Measurements from ENCODE around the gene KLHDC4.
"Not testable (repeated sequence)": the region's sequence is repeated elsewhere in the genome, so short reads cannot be mapped to it uniquely, and the experiment has no call there.

The KLHDC4 gene

DNA sequence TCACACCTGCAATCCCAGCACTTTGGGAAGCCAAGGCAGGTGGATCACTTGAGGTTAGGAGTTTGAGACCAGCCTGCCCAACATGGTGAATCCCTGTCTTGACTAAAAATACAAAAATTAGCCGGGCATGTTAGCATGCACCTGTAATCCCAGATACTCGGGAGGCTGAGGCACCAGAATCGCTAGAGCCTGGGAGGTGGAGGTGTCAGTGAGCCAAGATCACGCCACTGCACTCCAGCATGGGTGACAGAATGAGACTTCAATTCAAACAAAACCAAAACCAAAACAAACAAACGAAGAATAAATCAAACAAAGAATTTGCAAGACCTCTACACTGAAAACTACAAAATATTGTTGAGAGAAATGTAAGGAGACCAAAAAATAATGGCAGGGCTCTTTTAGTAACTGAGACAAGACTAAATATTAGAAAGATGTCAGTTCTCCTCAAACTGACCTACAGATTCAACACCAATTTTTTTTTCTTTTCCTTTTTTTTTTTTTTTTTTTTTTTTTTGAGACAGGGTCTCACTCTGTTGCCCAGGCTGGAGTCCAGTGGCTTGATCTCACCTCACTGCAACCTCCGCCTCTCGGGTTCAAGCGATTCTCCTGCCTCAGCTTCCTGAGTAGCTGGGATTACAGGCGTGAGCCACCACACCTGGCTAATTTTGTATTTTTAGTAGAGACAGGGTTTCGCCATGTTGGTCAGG is 23.1 kb upstream of the KLHDC4 start:
- DNase-seq (ENCODE audit: low spot score), result not testable (repeated sequence)

DNA sequence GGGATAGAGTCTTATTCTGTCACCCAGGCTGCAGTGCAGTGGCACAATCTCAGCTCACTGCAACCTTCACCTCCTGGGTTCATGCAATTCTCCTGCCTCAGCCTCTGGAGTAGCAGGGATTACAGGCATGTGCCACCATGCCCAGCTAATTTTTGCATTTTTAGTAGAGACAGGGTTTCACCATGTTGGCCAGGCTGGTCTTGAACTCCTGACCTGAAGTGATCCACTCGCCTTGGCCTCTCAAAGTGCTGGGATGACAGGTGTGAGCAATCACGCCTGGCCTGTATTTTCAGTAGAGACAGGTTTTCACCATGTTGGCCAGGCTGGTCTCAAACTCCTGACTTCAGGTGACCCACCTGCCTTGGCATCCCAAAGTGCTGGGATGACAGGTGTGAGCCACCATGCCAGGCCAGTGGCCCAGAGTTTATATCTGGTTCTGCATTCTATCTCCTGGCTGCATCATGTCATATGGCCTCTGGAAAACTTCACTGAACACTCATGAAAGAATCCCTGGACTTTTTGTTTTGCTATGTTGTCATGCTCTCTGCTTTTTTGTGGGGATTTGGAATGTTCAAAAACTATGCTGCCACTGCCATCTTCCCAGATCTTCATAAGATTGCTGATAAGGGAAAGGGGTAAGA is 21.8 kb upstream of the KLHDC4 start:
- not testable (repeated sequence) for DNase-seq (ENCODE audit: low spot score)

DNA sequence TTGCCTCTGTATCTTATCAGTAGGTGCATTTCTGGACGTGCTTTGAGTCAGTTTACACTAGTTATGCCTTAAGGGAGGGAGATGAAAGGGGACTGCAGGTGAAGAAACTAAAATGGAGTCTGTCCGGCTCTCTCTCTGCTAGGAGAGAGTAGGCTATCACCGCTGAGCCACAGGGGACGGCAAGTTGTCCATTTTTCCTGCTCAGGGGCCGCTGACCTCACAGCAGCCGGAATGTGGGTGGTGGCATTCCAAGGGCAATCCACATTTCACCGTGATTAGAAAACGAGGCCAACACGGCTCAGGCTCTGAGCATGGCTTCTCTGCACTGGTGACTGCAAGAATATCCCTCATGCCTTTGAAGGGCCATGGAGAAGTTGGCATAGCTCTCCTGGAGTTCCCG is 19.0 kb upstream of the KLHDC4 start:
- DNase-seq (ENCODE audit: low spot score), result no peak

DNA sequence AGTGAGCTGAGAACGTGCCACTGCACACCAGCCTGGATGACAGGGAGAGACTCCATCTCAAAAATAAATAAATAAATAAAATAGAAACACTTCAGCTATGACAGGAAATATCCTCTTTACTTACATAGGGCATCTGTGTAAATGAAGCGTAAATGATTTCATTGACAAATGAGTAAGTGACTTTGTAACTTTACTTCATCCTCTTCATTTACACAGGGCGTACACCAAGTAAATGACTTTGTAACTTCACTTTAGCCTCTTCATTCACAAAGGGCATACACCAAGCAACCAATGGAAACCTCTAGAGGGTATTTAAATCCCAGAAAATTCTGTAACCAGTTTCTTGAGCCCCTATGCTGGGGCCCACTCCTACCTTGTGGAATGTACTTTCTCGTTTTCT is 16.2 kb upstream of the KLHDC4 start:
- DNase-seq (ENCODE audit: low spot score), result no peak

DNA sequence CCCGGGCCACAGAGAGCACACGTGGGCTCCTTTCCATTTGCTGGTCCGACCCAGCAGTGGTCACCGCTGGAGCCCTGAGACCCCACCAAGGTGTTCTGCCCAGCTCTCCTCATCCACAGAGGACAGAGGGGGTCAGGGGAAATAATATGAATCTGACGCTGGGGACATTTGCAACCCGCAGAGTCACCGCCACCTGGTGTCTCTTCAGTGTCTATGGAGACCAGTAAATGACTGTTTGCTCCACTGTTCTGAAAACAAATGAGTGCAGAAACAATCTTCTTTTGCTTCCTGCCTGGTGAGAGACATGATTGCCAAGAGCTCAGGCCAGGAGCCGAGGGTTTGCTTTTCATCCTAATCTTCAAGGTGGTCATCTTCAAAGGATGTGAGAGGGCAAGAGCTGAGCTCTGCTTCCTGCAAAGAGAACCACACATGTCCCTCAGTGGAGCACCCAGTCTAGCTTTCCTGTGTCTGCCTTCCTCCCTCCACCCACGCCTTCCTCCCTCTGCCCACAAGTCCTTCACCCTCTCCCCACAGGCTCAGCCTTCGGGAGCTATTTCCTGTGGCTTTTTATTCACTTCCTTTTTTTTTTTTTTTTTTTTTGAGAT is 14.7 kb upstream of the KLHDC4 start:
- DNase-seq (ENCODE audit: low spot score), result peak; percentile 65

DNA sequence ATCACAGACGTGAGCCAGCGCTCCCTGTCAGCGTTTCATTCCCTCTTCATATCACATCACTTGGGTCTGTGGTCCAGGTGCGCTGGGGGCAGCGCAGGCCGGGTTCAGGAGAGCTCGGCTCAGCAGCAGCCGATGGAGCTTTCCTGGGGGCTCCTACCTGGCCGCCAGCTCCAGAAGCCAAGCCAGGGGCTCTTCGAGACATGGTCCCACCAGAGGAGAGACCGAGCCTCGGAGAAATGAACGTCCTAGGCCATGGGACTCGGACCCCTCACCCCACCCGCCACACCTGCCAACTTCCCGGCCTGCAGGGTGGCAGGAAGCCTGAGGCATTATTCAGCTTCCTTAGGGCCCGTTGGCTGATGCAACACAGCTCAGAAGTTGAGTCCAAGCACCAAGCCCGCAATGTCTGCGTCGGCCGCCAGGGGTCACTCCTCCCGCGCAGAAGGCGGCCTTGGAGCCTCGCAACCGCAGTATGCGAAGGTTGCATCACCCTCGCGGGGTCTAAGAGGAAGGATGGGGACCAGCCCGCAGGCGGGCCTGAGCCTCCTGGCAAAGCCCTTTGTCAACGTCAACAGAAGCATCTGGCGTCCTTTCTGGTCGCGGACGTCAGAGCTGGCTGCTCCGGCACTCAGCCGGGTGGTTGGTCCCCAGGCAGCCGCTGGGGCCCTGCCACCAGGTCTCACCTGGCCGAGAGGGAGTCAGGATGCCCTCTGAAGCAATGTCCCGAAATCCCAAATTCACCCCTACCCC is 13.2 kb upstream of the KLHDC4 start:
- peak; percentile 68 for DNase-seq (ENCODE audit: low spot score)

DNA sequence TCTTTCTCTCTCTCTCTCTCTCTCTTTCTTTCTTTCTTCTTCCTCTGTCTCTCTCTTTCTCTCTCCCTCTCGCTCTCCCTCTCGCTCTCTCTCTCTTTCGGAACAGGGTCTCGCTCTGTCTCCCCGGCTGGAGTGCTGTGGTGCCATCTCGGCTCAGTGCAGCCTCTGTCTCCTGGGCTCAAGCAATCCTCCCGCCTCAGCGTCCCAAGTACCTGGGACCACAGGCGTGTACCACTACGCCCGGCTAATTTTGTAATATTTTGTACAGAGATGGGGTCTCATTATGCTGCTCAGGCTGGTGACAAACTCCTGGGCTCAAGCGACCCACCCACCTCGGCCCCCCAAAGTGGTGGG is 12.7 kb upstream of the KLHDC4 start:
- DNase-seq (ENCODE audit: low spot score), result no peak

DNA sequence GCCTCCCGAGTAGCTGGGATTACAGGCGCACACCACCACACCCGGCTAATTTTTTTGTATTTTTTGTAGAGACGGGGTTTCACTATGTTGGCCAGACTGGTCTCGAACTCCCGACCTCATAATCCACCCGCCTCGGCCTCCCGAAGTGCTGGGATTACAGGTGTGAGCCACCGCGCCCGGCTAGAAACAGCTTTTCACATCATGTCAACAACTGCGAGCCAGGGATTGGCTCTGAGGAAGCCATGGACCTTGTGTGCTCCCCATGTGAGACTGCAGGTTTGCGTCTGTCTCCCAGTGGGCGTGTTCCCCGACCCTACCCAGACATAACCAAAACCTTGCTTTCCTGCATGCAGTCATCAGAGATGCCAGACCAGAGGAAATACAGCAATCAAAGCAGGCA is 8.1 kb upstream of the KLHDC4 start:
- DNase-seq (ENCODE audit: low spot score), result not testable (repeated sequence)

DNA sequence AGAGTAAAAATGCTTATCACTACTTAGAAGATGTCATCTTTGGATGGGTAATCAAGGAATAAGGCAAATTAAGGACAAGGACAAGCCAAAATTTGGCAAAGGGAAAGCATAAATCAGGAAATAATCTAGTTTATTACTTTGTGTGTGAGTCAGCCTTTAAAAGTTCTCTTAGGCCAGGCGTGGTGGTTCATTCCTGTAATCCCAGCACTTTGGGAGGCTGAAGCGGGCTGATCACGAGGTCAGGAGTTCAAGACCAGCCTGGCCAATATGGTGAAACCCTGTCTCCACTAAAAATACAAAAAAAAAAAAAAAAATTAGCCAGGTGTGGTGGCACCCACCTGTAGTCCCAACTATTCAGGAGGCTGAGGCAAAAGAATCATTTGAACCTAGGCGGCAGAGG is 1.7 kb upstream of the KLHDC4 start:
- not testable (repeated sequence) for DNase-seq (ENCODE audit: low spot score)

DNA sequence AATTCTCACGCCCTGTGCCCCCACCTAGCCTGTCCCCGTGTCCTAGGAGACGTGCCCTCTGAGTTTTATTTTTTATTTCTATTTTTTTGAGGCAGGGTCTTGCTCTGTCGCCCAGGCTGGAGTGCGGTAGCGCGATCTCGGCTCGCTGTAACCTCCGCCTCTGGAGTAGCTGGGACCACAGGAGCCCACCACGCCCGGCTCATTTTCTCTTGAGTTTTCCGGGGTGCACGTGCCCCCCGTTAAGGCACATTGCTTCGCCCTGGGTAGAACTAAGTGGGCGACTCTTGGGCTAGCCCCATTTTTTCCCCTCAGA is 655 bp upstream of the KLHDC4 start:
- DNase-seq (ENCODE audit: low spot score), result no peak

DNA sequence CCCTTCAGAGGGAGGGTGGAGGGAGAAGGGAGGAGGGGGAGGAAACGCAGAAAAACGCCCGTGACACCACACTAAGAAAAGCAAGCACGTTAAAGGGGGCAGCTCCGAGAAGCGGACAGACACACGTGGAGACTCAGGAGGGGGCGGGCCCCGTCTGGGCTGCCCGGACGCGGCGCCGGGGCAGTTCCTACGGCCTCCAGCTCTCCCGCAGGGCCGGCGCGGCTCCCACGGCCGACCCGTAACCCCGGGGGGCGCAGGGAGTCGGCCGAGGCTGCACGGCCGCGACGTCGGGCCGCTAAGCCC is 362 bp downstream of the KLHDC4 start:
- no peak for DNase-seq (ENCODE audit: low spot score)

DNA sequence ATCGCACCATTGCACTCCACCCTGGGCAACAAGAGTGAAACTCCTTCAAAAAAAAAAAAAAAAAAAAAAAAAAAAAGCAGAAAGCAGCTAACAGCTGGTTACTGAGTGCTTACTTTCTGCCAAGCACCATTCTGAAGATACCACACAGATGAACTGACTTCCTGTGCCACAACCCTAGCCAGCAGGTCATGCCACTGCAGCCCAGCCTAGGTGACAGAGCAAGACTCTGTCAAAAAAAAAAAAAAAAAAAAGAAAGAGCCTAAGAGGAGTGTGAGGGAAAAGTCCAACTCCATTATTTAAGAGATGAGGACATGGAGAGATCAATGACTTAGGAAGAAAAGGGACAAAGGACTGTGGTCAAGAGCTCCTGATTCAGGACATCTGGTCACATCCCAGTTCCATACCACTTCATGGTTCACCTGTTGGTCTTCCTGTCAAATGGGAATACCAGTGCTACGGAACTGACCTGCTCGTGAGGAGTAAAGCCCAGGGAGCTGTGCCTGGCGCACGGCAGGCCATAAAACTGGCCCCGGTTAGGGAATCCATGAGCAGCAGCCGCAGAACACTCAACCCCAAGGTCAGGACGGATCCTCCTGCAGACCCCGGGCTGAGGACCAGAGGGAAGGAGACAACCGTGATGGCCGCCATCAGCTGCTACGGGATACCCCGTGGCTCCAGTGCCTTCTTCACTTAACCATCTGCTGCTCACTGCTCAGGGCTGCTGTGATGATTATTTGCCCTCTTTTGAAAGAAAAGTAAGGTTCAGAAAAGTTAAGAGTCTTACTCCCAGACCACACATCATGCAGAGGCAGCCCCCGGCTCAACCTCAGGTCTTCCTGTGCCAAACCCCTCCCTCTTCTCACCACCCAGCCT is 950 bp downstream of the KLHDC4 start:
- no peak for DNase-seq (ENCODE audit: low spot score)

DNA sequence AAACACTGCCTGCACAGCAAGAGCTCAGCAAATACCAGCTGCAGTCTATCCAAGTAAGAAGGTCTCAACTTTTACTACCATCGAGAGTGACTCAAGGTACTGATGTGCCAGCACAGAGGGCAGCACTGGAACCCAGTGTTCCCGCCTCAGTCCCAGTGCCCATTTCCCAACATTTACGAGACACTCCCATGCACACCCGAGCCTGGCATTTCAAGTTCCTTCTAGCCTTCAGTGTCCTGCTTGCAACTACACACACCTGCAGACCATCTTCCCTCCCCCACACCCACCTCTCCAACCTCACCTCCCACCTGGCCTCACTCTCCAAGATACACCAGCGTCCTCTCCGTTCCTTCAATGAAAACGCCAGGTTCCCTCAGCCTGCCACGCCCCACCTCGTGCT is 3.2 kb downstream of the KLHDC4 start:
- no peak for DNase-seq (ENCODE audit: low spot score)

DNA sequence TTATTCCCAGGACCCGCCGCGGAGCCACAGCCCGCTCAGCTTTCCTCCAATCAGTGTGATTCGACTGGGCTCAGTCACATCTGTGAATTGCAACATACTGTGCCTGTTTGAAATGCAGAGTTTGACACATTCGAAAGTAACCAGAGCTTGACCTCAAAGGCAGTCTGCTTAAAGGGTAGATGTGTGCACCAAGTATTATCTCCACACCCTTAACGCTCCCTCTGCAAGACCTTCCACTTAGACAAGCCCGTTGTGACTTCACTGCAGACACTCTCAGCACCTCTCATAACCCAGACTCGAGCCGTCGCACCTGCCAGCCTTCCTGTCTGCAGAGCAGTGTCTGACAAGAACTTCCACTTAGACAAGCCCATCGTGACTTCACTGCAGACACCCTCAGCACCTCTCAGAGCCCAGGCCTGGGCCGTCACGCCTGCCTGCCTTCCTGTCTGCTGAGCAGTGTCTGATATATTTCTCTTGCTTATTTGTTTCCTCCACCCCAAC is 3.7 kb downstream of the KLHDC4 start:
- DNase-seq (ENCODE audit: low spot score), result no peak

DNA sequence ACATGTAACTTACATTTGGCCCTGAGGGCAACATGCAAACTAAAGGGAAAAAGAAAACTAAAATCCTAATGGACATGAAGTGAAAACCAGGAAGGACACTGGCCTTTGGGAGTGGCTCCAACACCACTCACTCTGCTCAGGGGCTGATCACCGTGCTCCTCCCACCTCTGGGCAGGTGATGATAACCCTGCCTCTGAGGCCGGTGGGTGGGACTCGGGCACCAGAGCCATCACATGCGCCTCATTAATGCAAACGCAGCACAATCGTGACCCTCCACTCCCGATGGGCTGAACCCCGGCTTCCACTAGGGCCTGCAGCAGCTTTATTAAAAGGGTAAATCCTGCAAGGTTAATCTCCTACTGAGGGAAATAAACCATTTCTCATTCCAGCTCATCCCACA is 4.7 kb downstream of the KLHDC4 start:
- no peak for DNase-seq (ENCODE audit: low spot score)

DNA sequence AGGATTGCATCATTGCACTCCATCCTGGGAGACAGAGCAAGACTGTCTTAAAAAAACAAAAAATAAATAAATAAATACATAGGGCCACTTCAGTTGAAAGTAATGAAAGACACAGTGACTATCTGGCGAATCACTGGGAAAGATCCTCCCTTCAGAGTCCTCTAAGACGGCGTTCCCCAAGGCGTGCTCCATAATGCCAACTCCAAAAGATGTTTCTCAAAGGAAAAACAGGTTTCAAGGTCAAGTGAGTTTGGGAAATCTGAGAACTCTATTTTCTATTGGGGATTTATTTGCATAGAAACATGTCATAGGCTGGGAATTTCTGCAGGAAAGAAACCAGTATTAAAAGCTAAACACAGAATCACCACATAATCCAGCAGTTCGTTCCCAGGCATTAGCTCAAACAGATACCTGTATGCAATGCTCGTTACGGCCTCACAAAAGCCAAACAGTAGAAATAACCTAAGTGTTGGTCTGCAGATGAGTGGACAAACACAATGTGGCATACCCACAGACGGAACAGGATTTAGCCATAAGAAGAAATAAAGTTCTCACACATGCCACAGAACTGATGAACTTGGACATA is 7.9 kb downstream of the KLHDC4 start:
- no peak for DNase-seq (ENCODE audit: low spot score)

DNA sequence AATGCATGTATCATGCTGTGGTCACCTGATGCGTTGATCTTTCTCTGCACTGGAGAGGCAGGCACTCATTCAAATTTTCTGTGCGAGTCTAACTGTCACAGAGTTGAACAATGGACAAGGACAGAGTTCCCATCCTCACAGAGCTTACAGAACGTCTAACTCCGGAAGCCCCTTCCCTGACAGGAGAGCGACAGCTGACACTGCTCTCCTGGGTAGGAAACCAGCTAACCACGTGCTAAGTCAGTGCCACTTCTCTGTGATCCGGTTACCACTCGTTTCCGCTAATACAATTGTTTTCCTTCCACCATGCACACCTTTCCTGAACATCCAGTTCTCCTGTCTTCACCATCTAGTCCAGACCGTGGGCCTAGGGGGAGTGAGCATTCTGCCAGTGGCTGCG is 11.3 kb downstream of the KLHDC4 start:
- no peak for DNase-seq (ENCODE audit: low spot score)

DNA sequence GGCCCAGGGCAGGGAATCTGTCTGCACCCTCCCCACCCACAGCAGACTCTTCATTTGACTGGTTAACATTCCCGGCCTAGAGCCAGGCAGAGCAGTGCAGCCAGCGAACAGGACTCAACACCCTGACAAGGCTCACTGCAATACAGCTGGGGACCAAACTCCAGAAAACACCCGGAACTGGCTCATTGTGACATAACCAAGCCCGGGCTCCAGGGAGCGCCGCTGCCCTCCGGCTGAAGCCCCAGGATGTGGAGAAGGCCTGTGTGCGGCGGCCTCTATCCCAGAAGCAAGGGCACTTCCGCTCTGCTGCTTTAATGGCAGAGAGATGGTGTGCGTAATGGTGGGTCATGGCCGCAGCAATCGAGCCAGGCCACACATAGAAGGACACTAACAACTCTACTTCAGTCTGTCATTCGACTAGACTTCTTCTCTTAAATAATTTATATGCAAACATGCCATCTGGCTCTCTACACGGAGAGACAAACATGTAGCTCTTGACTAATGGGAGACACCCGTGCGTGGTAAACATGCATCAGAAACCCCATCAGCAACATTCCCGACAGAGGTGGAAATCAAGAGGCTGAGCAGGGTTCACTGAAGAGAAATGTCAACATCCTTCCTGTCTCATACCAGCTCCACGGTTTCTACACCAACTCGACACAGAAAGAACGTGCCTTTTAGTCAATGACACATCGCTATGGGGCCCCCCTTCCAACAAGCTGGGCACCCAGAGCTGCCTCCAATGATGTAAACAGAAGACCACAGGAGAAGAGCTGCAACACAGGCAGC is 18.0 kb downstream of the KLHDC4 start:
- no peak for DNase-seq (ENCODE audit: low spot score)

DNA sequence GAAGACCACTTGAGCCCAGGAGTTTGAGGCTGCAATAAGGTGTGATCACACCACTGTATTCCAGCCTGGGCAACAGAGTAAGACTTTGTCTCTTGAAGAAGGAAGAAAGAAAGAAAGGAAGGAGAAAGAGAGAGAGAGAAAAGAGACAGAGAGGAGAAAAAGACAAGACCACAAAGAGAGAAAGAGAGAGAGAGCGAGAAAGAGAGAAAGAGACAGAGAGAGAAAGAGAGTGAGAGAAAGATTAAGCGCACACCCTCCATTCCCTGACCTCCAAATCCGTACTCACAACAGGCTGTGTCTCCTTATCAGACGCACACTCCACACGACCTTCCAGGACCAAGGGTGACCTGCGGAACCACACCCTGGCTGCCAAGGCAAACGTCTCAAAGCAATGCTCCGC is 19.6 kb downstream of the KLHDC4 start:
- no peak for DNase-seq (ENCODE audit: low spot score)

DNA sequence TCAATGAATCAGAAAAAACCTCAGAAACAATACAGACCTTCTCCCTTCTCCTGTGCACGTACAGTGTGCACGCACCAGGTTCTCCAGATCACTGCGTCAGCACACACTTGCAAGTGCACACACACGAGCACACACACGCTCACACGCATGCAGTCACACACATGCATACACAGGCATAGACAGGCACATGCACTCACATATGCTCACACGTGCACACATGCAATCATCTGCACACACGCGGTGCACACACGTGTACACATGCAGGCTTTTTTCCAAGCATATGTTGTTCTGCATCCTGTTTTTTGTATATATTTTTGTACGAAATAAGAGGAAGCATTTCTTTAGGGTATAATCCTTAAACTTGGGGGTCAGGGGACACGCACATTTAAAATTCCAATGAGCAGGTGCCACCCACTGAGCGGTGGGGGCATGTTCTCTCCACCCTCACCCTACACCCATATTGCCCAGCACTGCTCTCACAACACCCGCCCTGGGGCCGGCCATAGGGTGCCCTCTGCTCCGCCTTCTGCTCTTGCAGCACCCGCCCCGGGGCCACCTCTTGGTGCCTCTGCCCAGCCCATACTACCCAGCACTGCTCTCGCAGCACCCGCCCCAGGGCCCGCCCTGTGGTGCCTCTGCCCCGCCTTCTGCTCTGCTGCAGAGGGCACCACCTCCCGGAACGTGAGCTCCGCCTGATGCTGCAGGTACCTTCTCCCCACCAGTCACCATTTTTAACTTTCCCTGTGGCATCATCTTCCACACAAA is 20.9 kb downstream of the KLHDC4 start:
- no peak for DNase-seq (ENCODE audit: low spot score)
